Measurements from ENCODE around the gene DZIP1. TPM values are rescaled to one million over a fixed set of nuclear protein-coding genes. Genes with fewer than 3 reads are reported as not detected.

Gene DZIP1
- total RNA-seq, 1 donor from 2014 or later, result 30.0 TPM

- intact Hi-C loops (cut with DNase I), result no loop called here
- Histone ChIP-seq H3K4me3 (no peak overlapping the region), H3K9me3 (no peaks in the 10 kb centered on the region), H3K27ac (no peak overlapping the region), H3K27me3 (no peaks in the 10 kb centered on the region), H3K4me1 (no peaks in the 10 kb centered on the region), H3K36me3 (no peaks in the 10 kb centered on the region)
- no peak for DNase-seq (ENCODE audit: extremely low spot score in 2 of 2)
- TF ChIP-seq, protein P1, sequence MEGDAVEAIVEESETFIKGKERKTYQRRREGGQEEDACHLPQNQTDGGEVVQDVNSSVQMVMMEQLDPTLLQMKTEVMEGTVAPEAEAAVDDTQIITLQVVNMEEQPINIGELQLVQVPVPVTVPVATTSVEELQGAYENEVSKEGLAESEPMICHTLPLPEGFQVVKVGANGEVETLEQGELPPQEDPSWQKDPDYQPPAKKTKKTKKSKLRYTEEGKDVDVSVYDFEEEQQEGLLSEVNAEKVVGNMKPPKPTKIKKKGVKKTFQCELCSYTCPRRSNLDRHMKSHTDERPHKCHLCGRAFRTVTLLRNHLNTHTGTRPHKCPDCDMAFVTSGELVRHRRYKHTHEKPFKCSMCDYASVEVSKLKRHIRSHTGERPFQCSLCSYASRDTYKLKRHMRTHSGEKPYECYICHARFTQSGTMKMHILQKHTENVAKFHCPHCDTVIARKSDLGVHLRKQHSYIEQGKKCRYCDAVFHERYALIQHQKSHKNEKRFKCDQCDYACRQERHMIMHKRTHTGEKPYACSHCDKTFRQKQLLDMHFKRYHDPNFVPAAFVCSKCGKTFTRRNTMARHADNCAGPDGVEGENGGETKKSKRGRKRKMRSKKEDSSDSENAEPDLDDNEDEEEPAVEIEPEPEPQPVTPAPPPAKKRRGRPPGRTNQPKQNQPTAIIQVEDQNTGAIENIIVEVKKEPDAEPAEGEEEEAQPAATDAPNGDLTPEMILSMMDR (IDR thresholded peaks at IDR 0.05), result no peak
- TF ChIP-seq POLR2A (IDR thresholded peaks at IDR 0.05) (no peak), POLR2AphosphoS5 (IDR thresholded peaks at IDR 0.05; ENCODE audit: insufficient read depth in 1 of 2, low read depth in 1 of 2) (no peak)
Observed at GRCh38 chr13:95564733-95565291, 79.7 kb downstream of the DZIP1 start.

- H3K9me3 ChIP-seq, result no peaks in the 10 kb centered on the region
- TF ChIP-seq POLR2A (IDR thresholded peaks at IDR 0.05), result no peak
- TF ChIP-seq, protein P1 (IDR thresholded peaks at IDR 0.05), result no peak
- no peak for TF ChIP-seq POLR2AphosphoS5 (IDR thresholded peaks at IDR 0.05; ENCODE audit: insufficient read depth in 1 of 2, low read depth in 1 of 2)
- DNase-seq (ENCODE audit: extremely low spot score in 2 of 2), result no peak
- no peaks in the 10 kb centered on the region for H3K36me3 ChIP-seq
- H3K4me1 ChIP-seq, result no peaks in the 10 kb centered on the region
- H3K4me3 ChIP-seq, result no peak overlapping the region
- no peak overlapping the region for H3K27ac ChIP-seq
- H3K27me3 ChIP-seq, result no peaks in the 10 kb centered on the region
- intact Hi-C loops (cut with DNase I), result no loop called here
Observed at GRCh38 chr13:95564091-95564490, 80.4 kb downstream of the DZIP1 start.

DNA sequence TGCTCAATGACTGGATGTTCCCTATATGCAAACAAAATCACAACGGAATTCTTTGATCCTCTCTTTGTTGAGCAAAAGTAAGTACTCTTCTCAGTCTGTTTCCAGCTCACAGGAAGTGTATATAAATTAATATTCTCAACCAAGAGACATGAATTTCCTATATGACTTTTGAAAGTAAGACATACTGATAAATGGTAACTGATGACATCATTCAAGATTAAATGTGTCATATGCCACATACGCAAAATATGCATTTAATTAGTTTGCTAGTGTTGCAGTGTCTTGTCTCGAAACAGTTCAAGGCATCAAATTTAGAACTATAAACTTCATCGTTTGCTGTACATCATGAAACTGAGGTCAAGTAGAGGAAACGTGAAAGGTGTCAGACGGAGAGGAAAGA is 84.1 kb downstream of the DZIP1 start:
- Histone ChIP-seq H3K9me3 (no peaks in the 10 kb centered on the region), H3K27me3 (no peaks in the 10 kb centered on the region), H3K4me3 (no peak overlapping the region), H3K27ac (no peak overlapping the region), H3K36me3 (no peaks in the 10 kb centered on the region), H3K4me1 (no peaks in the 10 kb centered on the region)
- no peak for DNase-seq (ENCODE audit: extremely low spot score in 2 of 2)
- TF ChIP-seq POLR2AphosphoS5 (IDR thresholded peaks at IDR 0.05; ENCODE audit: insufficient read depth in 1 of 2, low read depth in 1 of 2) (no peak), POLR2A (IDR thresholded peaks at IDR 0.05) (no peak)
- TF ChIP-seq, protein P1 (IDR thresholded peaks at IDR 0.05), result no peak
- intact Hi-C loops (cut with DNase I), result no loop called here

GRCh38 chr13:95559100-95559499 is 85.4 kb downstream of the DZIP1 start:
- Histone ChIP-seq H3K36me3 (no peaks in the 10 kb centered on the region), H3K4me1 (no peaks in the 10 kb centered on the region), H3K27me3 (no peaks in the 10 kb centered on the region), H3K9me3 (no peaks in the 10 kb centered on the region), H3K27ac (no peak overlapping the region), H3K4me3 (no peak overlapping the region)
- DNase-seq (ENCODE audit: extremely low spot score in 2 of 2), result no peak
- intact Hi-C loops (cut with DNase I), result no loop called here
- no peak for TF ChIP-seq POLR2A (IDR thresholded peaks at IDR 0.05)
- TF ChIP-seq POLR2AphosphoS5 (IDR thresholded peaks at IDR 0.05; ENCODE audit: insufficient read depth in 1 of 2, low read depth in 1 of 2), result no peak
- TF ChIP-seq, protein P1 (IDR thresholded peaks at IDR 0.05), result no peak

DNA sequence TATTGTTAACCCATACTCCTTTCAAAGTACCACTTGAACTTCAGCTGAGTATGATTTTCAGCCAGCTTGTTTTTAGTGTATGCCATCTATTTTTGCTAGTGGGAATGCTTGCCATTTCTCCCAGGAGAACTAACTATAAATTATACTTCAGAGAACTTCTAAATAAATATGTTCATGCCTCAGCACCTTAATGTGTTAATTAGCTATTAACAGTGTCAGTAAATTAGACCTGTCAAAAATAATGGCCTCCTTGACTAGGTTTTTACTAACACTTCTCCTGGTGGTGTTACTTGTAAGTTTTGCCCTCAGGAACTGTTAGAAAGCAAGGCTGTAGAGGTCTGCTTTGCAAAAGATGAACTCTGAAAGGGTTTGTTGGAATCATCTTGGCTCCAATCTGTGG is 87.5 kb downstream of the DZIP1 start:
- TF ChIP-seq POLR2A (IDR thresholded peaks at IDR 0.05) (no peak), POLR2AphosphoS5 (IDR thresholded peaks at IDR 0.05; ENCODE audit: insufficient read depth in 1 of 2, low read depth in 1 of 2) (no peak)
- TF ChIP-seq, protein P1 (IDR thresholded peaks at IDR 0.05), result no peak
- Histone ChIP-seq H3K27ac (no peak overlapping the region), H3K36me3 (no peaks in the 10 kb centered on the region), H3K4me3 (no peak overlapping the region), H3K9me3 (no peaks in the 10 kb centered on the region), H3K4me1 (no peaks in the 10 kb centered on the region), H3K27me3 (peaks cover 8% of the 10 kb centered on the region)
- intact Hi-C loops (cut with DNase I), result no loop called here
- DNase-seq (ENCODE audit: extremely low spot score in 2 of 2), result no peak
